GM12865 (cell line): ENCODE data around the gene APBA2.

ENCODE experiments used
- DNase-seq: peaks from one replicate; pipeline ENCODE4 v3.0.0; 2010; ENCODE audit warnings: low read depth
- H3K4me3 ChIP-seq: 2 replicates; pipeline ENCODE4 v1.5.1; 2011; ENCODE audit warnings: mild to moderate bottlenecking, low read depth, low read length, control low read depth
- TF ChIP-seq, protein P1 (sequence below): IDR thresholded peaks from 2 replicates; pipeline ENCODE4 v1.5.1; 2011; ENCODE audit warnings: low read length, control low read depth, low read depth, inconsistent platforms; ENCODE audit not compliant: insufficient read depth; ENCODE audit errors: missing control alignments

Gene APBA2

DNA sequence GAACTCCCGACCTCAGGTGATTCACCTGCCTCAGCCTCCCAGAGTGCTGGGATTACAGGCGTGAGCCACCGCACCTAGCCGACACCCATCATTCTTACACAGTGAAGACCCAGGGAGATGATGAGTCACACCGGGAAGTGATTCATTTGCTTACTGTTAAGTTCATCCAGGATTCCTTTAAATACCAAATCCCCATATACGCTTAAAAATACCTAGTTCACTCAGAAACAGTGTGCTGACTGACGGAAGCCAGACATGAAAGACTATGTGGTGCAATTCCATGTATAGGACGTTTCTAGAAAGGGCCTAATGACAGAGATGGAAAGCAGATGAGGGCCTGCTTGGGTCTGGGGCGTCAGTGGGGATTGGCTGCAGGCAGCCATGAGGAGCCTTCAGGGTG, 75.2 kb downstream of the APBA2 start:
- no peak overlapping the region for H3K4me3 ChIP-seq
- TF ChIP-seq, protein P1, sequence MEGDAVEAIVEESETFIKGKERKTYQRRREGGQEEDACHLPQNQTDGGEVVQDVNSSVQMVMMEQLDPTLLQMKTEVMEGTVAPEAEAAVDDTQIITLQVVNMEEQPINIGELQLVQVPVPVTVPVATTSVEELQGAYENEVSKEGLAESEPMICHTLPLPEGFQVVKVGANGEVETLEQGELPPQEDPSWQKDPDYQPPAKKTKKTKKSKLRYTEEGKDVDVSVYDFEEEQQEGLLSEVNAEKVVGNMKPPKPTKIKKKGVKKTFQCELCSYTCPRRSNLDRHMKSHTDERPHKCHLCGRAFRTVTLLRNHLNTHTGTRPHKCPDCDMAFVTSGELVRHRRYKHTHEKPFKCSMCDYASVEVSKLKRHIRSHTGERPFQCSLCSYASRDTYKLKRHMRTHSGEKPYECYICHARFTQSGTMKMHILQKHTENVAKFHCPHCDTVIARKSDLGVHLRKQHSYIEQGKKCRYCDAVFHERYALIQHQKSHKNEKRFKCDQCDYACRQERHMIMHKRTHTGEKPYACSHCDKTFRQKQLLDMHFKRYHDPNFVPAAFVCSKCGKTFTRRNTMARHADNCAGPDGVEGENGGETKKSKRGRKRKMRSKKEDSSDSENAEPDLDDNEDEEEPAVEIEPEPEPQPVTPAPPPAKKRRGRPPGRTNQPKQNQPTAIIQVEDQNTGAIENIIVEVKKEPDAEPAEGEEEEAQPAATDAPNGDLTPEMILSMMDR = no peak
- no peak for DNase-seq

DNA sequence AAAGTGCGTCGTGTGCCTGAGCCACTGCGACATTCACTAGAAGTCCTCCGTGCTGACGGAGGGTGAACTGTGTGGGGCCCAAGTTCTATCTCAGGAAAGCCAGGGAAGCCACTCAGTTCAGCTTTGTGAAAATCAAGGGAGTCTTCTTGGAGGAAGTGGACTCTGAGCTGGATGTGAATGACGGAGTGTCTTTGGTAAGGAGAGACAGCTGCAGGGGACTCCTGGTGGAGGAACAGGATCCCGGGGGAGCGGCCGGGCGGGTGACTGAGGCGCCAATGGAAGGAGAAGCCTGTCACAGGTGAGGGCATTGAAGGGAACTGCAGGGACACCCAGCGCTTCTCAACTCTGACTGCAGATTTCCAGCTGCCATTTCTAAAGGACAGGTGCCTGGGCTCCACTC, 75.6 kb downstream of the APBA2 start:
- TF ChIP-seq, protein P1 = no peak
- no peak for DNase-seq
- no peak overlapping the region for H3K4me3 ChIP-seq

DNA sequence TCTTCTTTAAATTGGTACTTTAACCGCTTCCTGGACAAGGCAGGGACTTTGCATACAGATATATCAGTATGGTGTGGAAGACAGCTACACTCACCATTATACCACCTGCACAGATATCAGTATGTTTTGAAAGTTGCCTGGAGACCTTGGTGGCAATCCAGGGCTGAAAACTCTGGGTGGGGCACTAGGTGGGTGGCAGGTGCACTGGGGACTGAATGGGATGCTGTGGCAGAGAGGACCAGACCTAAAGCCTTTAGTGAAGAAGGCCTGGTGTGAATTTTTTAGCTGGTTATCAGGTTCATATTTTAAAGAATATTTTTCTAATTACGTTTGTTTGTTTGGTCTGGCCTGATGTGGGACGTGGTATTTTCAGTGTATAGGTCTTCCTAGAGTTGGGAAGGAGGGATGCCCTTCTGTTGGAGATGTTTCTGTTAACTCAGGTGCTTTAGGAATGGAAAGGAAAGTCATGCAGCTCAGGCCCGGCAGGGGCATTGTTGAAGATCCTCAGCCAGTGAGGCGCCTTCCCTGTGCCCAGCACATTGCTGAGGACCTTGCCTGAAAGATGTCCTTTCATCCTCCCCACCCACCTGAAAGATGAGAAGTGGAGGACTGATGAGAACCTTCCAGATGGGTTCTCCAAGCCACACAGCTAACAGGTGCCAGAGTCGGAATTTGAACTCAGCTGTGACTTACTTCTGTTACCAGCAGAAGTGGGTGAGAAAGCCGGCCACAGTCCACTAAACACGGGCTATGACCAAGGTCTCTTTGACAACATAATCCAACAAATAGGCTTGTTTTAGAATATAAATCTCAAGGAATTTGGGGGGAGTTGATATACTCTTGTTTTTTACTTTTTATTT, 77.3 kb downstream of the APBA2 start:
- DNase-seq = peak; percentile 6
- H3K4me3 ChIP-seq = no peak overlapping the region
- TF ChIP-seq, protein P1 = no peak

DNA sequence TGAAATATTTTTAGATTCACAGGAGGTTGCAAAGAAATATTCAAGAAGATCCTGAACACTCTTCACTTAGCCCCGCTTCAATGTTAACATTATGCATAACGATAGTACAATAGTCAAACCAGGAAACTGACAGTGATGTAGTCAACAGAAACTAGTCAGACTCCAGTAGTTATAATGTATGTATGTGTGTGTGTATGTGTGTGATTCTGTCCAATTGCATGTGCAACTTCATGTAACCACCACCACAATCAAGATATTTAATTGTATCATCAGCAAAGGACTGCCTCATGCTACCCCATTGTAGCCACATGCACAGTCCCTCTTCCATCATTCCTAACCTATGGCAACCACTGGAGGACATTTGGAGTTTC, 77.9 kb downstream of the APBA2 start:
- peak; percentile 26 for DNase-seq
- TF ChIP-seq, protein P1 = no peak
- H3K4me3 ChIP-seq = no peak overlapping the region

DNA sequence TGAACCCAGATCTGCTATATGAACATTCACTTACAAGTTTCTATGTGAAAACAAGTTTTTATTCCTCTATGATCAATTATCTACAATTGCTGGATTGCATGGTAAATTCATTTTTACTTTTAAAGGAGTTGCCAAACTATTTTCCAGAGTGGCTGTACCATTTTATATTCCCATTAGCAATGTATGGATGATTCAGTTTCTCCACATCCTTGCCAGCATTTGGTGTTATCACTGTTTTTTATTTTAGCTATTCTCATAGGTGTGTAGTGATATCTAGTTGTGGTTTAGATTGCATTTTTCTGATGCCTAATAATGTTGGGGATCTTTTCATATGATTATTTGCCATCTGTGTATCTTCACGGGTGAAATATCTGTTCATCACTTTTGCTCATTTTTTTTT, 78.3 kb downstream of the APBA2 start:
- TF ChIP-seq, protein P1 = no peak

DNA sequence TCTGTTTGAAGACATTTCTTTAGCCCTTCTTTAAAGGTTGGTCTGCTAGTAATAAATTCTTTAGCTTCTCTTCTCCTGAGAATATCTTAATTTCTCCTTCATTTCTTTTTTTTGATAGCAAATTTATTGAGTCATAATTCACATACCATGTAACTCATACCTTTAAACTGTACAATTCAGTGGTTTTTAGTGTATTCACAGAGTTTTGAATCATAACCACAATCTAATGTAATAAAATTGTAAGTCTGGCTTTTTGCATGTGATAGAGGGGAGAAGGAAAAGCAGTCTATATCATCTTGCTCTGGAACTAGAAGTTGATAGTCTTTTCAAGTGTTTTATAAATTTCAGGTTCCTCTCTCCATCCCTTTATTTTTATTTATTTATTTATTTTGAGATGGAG, 81.3 kb downstream of the APBA2 start:
- H3K4me3 ChIP-seq = no peak overlapping the region
- no peak for DNase-seq
- TF ChIP-seq, protein P1 = no peak

More for the DNA sequence above, 78.3 kb downstream of the APBA2 start:
- DNase-seq = no peak
- no peak overlapping the region for H3K4me3 ChIP-seq

DNA sequence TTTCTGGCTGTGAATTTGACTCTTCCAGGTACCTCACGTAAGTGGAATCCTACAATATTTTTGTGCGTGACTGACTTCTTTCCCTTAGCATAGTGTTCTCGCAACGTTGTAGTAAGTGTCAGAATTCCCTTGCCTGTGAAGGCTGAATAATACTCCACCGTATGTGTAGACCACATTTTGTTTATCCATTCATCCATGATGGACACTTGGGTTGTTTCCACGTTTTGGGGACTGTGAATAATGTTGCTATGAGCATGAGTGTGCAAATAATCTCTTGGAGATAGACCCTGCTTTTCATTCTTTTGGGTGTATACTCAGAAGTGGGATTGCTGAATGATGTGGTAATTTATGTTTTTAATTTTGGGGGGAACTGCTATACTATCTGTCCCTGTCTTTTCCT, 82.2 kb downstream of the APBA2 start:
- TF ChIP-seq, protein P1 = no peak
- no peak overlapping the region for H3K4me3 ChIP-seq
- DNase-seq = no peak
